ENCODE measurements around the gene MAPK10. TPM values are rescaled to one million over a fixed set of nuclear protein-coding genes. Genes with fewer than 3 reads are reported as not detected.

MAPK10 gene
- total and polyA plus RNA-seq, 10 of the 15 experiments (the other 5 are each of a cell fraction or from before 2014, with no cell fraction given), result 1.1 to 4.2 (median 2.4) TPM

- intact Hi-C loops (cut with micrococcal nuclease; ENCODE audit: unreplicated experiment) (no loop called here), in situ Hi-C loops (cut with MboI) (no loop called here)
- WGBS (ENCODE audit: insufficient coverage, insufficient replicate concordance, low lambda C conversion rate, missing lambda C conversion rate), result 0% methylated on average over 2 of the region's 2 CpGs
- no peak overlapping the region for H3K4me3 ChIP-seq
- POLR2A ChIA-PET, result no interaction called here
- H3K27ac ChIP-seq (ENCODE audit: control insufficient read depth, insufficient read depth), result no peak overlapping the region
- CTCF ChIA-PET, result no interaction called here
- H2AFZ ChIP-seq (ENCODE audit: control insufficient read depth, low read depth, low read length), result no peak overlapping the region
- SMC1A ChIA-PET (ENCODE audit: uncharacterized antibody, unreplicated experiment), result no interaction called here
- BruUV-seq (replicated peaks), result no TSS peak
- no peaks in the 10 kb centered on the region for H3K27me3 ChIP-seq (replicated peaks in 1 of 2; ENCODE audit: control insufficient read depth in 2 of 2, insufficient read depth in 2 of 2, low read length in 1 of 2)
- no peaks in the 10 kb centered on the region for H4K20me1 ChIP-seq (ENCODE audit: control insufficient read depth, insufficient read depth)
- no peak overlapping the region for H3K9ac ChIP-seq (ENCODE audit: control insufficient read depth, insufficient read depth, low read length)
- no peaks in the 10 kb centered on the region for H3K36me3 ChIP-seq (ENCODE audit: control insufficient read depth in 2 of 2, insufficient read depth in 2 of 2, low read length in 1 of 2)
- no peaks in the 10 kb centered on the region for H3K79me2 ChIP-seq (ENCODE audit: control insufficient read depth, insufficient read depth, low read length)
- FAIRE-seq, result no peak
- no peak for ATAC-seq
- TF ChIP-seq STAT1 (conservative IDR thresholded peaks at IDR 0.05) (no peak), ZNF274 (IDR thresholded peaks at IDR 0.05; ENCODE audit: insufficient read depth, insufficient read length) (no peak)
- RAD21 ChIA-PET (ENCODE audit: unreplicated experiment), result no interaction called here
- no peak for DNase-seq (ENCODE audit: low read depth, low spot score)
- H3K4me1 ChIP-seq (ENCODE audit: control insufficient read depth, insufficient read depth, low read length), result no peaks in the 10 kb centered on the region
- H3K4me2 ChIP-seq (ENCODE audit: control insufficient read depth, insufficient read depth), result no peak overlapping the region
- H3K9me3 ChIP-seq (replicated peaks; ENCODE audit: control insufficient read depth, insufficient read depth, low read length), result no peaks in the 10 kb centered on the region
These were observed 203.3 kb downstream of the MAPK10 start for GRCh38 chr4:86156531-86156930.

GRCh38 chr4:86155766-86156165, 204.1 kb downstream of the MAPK10 start:
- whole genome bisulfite sequencing (ENCODE audit: insufficient coverage, insufficient replicate concordance, low lambda C conversion rate, missing lambda C conversion rate), result 38% methylated on average over 4 of the region's 4 CpGs
- Histone ChIP-seq H3K27me3 (replicated peaks in 1 of 2; ENCODE audit: control insufficient read depth in 2 of 2, insufficient read depth in 2 of 2, low read length in 1 of 2) (no peaks in the 10 kb centered on the region), H3K36me3 (ENCODE audit: control insufficient read depth in 2 of 2, insufficient read depth in 2 of 2, low read length in 1 of 2) (no peaks in the 10 kb centered on the region), H3K4me3 (no peak overlapping the region), H3K27ac (ENCODE audit: control insufficient read depth, insufficient read depth) (no peak overlapping the region), H3K9me3 (replicated peaks; ENCODE audit: control insufficient read depth, insufficient read depth, low read length) (no peaks in the 10 kb centered on the region), H4K20me1 (ENCODE audit: control insufficient read depth, insufficient read depth) (no peaks in the 10 kb centered on the region), H3K9ac (ENCODE audit: control insufficient read depth, insufficient read depth, low read length) (no peak overlapping the region), H3K4me1 (ENCODE audit: control insufficient read depth, insufficient read depth, low read length) (no peaks in the 10 kb centered on the region), H3K4me2 (ENCODE audit: control insufficient read depth, insufficient read depth) (no peak overlapping the region), H3K79me2 (ENCODE audit: control insufficient read depth, insufficient read depth, low read length) (no peaks in the 10 kb centered on the region), H2AFZ (ENCODE audit: control insufficient read depth, low read depth, low read length) (no peak overlapping the region)
- intact Hi-C loops (cut with micrococcal nuclease; ENCODE audit: unreplicated experiment) (no loop called here), in situ Hi-C loops (cut with MboI) (no loop called here)
- ChIA-PET SMC1A (ENCODE audit: uncharacterized antibody, unreplicated experiment) (no interaction called here), POLR2A (no interaction called here), CTCF (no interaction called here), RAD21 (ENCODE audit: unreplicated experiment) (no interaction called here)
- ATAC-seq (no peak), DNase-seq (ENCODE audit: low read depth, low spot score) (no peak), FAIRE-seq (no peak)
- no TSS peak for BruUV-seq (replicated peaks)
- TF ChIP-seq ZNF622 (IDR thresholded peaks at IDR 0.05), result no peak
- no peak for TF ChIP-seq CBX5 (IDR thresholded peaks at IDR 0.05; ENCODE audit: low read depth)
- no peak for TF ChIP-seq PAX8 (IDR thresholded peaks at IDR 0.05)
- TF ChIP-seq MTA3 (IDR thresholded peaks at IDR 0.05; ENCODE audit: borderline replicate concordance, low read length), result no peak
- no peak for TF ChIP-seq RAD21 (IDR thresholded peaks at IDR 0.05; ENCODE audit: insufficient read depth, low read depth, low read length)
- TF ChIP-seq STAT1 (conservative IDR thresholded peaks at IDR 0.05), result no peak
- no peak for TF ChIP-seq SMAD1 (IDR thresholded peaks at IDR 0.05; ENCODE audit: low read depth, partially characterized antibody)
- TF ChIP-seq RUNX3 (IDR thresholded peaks at IDR 0.05; ENCODE audit: low read length), result no peak
- TF ChIP-seq CBFB (IDR thresholded peaks at IDR 0.05; ENCODE audit: low read depth), result no peak
- TF ChIP-seq POLR2AphosphoS2 (IDR thresholded peaks at IDR 0.05; ENCODE audit: low read depth, low read length), result no peak
- TF ChIP-seq NBN (IDR thresholded peaks at IDR 0.05), result no peak
- TF ChIP-seq BHLHE40 (IDR thresholded peaks at IDR 0.05; ENCODE audit: borderline replicate concordance in 1 of 2, low read depth in 2 of 2, low read length in 1 of 2), result no peak
- TF ChIP-seq EP300 (IDR thresholded peaks at IDR 0.05; ENCODE audit: borderline replicate concordance in 1 of 2, control insufficient read depth in 1 of 2, low read depth in 2 of 2, low read length in 2 of 2), result no peak
- no peak for TF ChIP-seq STAT3 (IDR thresholded peaks at IDR 0.05; ENCODE audit: low read depth, low read length)
- TF ChIP-seq TARDBP (IDR thresholded peaks at IDR 0.05; ENCODE audit: borderline replicate concordance), result no peak
- no peak for TF ChIP-seq ZNF384 (IDR thresholded peaks at IDR 0.05; ENCODE audit: borderline replicate concordance, low read depth, low read length)
- no peak for TF ChIP-seq ZBED1 (IDR thresholded peaks at IDR 0.05; ENCODE audit: borderline replicate concordance)
- no peak for TF ChIP-seq TBL1XR1 (IDR thresholded peaks at IDR 0.05; ENCODE audit: low read depth, low read length)

Data from GM12878 (cell line).